Neural progenitor cell (in vitro differentiated cells): ENCODE data around the gene ADARB2. TPM values are rescaled to one million over a fixed set of nuclear protein-coding genes. Genes with fewer than 3 reads are reported as not detected.
"Not testable (repeated sequence)": the region's sequence is repeated elsewhere in the genome, so short reads cannot be mapped to it uniquely, and the experiment has no call there.

ENCODE experiments used
- DNase-seq: peaks from one replicate; pipeline ENCODE4 v3.0.0-alpha.2; 2016; ENCODE audit warnings: low spot score
- H2AFZ ChIP-seq: fragments of 200-600 bp; sonication (generic); replicated peaks from 2 replicates; pipeline ENCODE4 v1.6.1; 2016; ENCODE audit warnings: antibody characterized with exemption
- H3F3A ChIP-seq: fragments of 200-600 bp; sonication (generic); 2 replicates; pipeline ENCODE4 v1.6.1; 2016; ENCODE audit warnings: antibody characterized with exemption, low read depth
- H3K27ac ChIP-seq: fragments of 200-600 bp; sonication (generic); 2 replicates; pipeline ENCODE4 v1.5.1; 2016; ENCODE audit warnings: mild to moderate bottlenecking
- H3K27me3 ChIP-seq: fragments of 200-600 bp; sonication (generic); 2 replicates; pipeline ENCODE4 v1.6.1; 2016; ENCODE audit warnings: mild to moderate bottlenecking, moderate library complexity
- H3K36me3 ChIP-seq: fragments of 200-600 bp; sonication (generic); 2 replicates; pipeline ENCODE4 v1.5.1; 2016
- H3K4me1 ChIP-seq: fragments of 200-600 bp; sonication (generic); 2 replicates; pipeline ENCODE4 v1.6.1; 2016; ENCODE audit warnings: mixed run types
- H3K4me2 ChIP-seq: fragments of 200-600 bp; sonication (generic); 2 replicates; pipeline ENCODE4 v1.6.1; 2016
- H3K4me3 ChIP-seq: fragments of 200-600 bp; sonication (generic); 2 replicates; pipeline ENCODE4 v1.5.1; 2016
- H3K79me2 ChIP-seq: fragments of 200-600 bp; sonication (generic); 2 replicates; pipeline ENCODE4 v1.6.1; 2016; ENCODE audit warnings: low read depth
- H3K9ac ChIP-seq: fragments of 200-600 bp; sonication (generic); 2 replicates; pipeline ENCODE4 v1.6.1; 2016
- H3K9me3 ChIP-seq: fragments of 200-600 bp; sonication (generic); 2 replicates; pipeline ENCODE4 v1.5.1; 2016; ENCODE audit warnings: low read depth
- H4K20me1 ChIP-seq: fragments of 200-600 bp; sonication (generic); 2 replicates; pipeline ENCODE4 v1.6.1; 2016; ENCODE audit warnings: low read depth
- H3K27ac Mint-ChIP-seq: 3 replicates; pipeline ENCODE4 v1.8.0; 2021; ENCODE audit warnings: mixed read lengths
- H3K27me3 Mint-ChIP-seq: 2 replicates; pipeline ENCODE4 v1.8.0; 2022; ENCODE audit warnings: low read depth, mild to moderate bottlenecking, inconsistent platforms, moderate library complexity, mixed read lengths; ENCODE audit not compliant: insufficient read depth
- H3K36me3 Mint-ChIP-seq: 3 replicates; pipeline ENCODE4 v1.8.0; 2021; ENCODE audit warnings: mixed read lengths
- H3K4me1 Mint-ChIP-seq: 3 replicates; pipeline ENCODE4 v1.8.0; 2021; ENCODE audit warnings: mixed read lengths
- H3K4me3 Mint-ChIP-seq: 3 replicates; pipeline ENCODE4 v1.8.0; 2021; ENCODE audit warnings: mild to moderate bottlenecking, moderate library complexity, mixed read lengths
- H3K9me3 Mint-ChIP-seq: 3 replicates; pipeline ENCODE4 v1.8.0; 2020; ENCODE audit warnings: mixed read lengths
- CTCF ChIP-seq: fragments of 200-600 bp; sonication (generic); IDR thresholded peaks from 2 replicates; pipeline ENCODE4 v1.5.1; 2017; ENCODE audit warnings: antibody characterized with exemption, mild to moderate bottlenecking
- EZH2 ChIP-seq: fragments of 200-600 bp; sonication (generic); IDR thresholded peaks from 2 replicates; pipeline ENCODE4 v1.6.1; 2017; ENCODE audit warnings: antibody characterized with exemption, mild to moderate bottlenecking, moderate library complexity
- EZH2phosphoT487 ChIP-seq: fragments of 200-600 bp; sonication (generic); IDR thresholded peaks from 2 replicates; pipeline ENCODE4 v1.6.1; 2017; ENCODE audit warnings: antibody characterized with exemption
- total RNA-seq: library from RNA; depleted of rRNA; stranded (reverse); fragments of >200 nt; gene quantifications from 2 replicates; pipeline ENCODE4 v1.2.3, GENCODE V29; 2015; ENCODE audit warnings: low replicate concordance

The ADARB2 gene
- total RNA-seq, 1 donor from 2014 or later: not detected

GRCh38 chr10:1328981-1329614 is 408.2 kb downstream of the ADARB2 start:
- Histone ChIP-seq H3K27ac (no peak overlapping the region), H2AFZ (no peak overlapping the region), H3K4me3 (no peak overlapping the region), H3F3A (no peaks in the 10 kb centered on the region), H3K9me3 (no peaks in the 10 kb centered on the region), H3K79me2 (no peaks in the 10 kb centered on the region), H3K4me1 (no peaks in the 10 kb centered on the region), H3K4me2 (no peak overlapping the region), H3K27me3 (no peaks in the 10 kb centered on the region), H4K20me1 (no peaks in the 10 kb centered on the region), H3K36me3 (no peaks in the 10 kb centered on the region), H3K9ac (no peak overlapping the region)
- peaks cover 2% of the 10 kb centered on the region for H3K36me3 Mint-ChIP-seq
- DNase-seq: no peak
- peaks cover 3% of the 10 kb centered on the region for H3K9me3 Mint-ChIP-seq
- TF ChIP-seq CTCF (no peak), EZH2 (no peak)
- H3K4me1 Mint-ChIP-seq: peaks cover 10% of the 10 kb centered on the region
- H3K27ac Mint-ChIP-seq: no peak overlapping the region
- no peak overlapping the region for H3K4me3 Mint-ChIP-seq
- H3K27me3 Mint-ChIP-seq: peaks cover 3% of the 10 kb centered on the region

- H3K4me1 Mint-ChIP-seq: peaks cover 10% of the 10 kb centered on the region
Observed at GRCh38 chr10:1328161-1328823, 409.0 kb downstream of the ADARB2 start.

GRCh38 chr10:1327759-1328158 is 409.6 kb downstream of the ADARB2 start:
- Histone ChIP-seq H3K36me3 (no peaks in the 10 kb centered on the region), H3K9me3 (no peaks in the 10 kb centered on the region), H3K9ac (no peak overlapping the region), H3K79me2 (no peaks in the 10 kb centered on the region), H3K27me3 (no peaks in the 10 kb centered on the region), H3K4me1 (no peaks in the 10 kb centered on the region), H3K4me3 (no peak overlapping the region), H3F3A (no peaks in the 10 kb centered on the region), H3K27ac (no peak overlapping the region), H2AFZ (no peak overlapping the region), H3K4me2 (no peak overlapping the region), H4K20me1 (no peaks in the 10 kb centered on the region)
- peaks cover 3% of the 10 kb centered on the region for H3K9me3 Mint-ChIP-seq
- H3K27ac Mint-ChIP-seq: peak overlapping the region; percentile 85
- peak overlapping the region; percentile 6 for H3K4me3 Mint-ChIP-seq
- DNase-seq: no peak
- peaks cover 10% of the 10 kb centered on the region for H3K4me1 Mint-ChIP-seq
- H3K36me3 Mint-ChIP-seq: peaks cover 2% of the 10 kb centered on the region
- TF ChIP-seq CTCF (no peak), EZH2phosphoT487 (no peak)
- peaks cover 3% of the 10 kb centered on the region for H3K27me3 Mint-ChIP-seq

More at GRCh38 chr10:1328161-1328823, 409.0 kb downstream of the ADARB2 start:
- Mint-ChIP-seq H3K4me3 (peak overlapping the region; percentile 6), H3K36me3 (peaks cover 2% of the 10 kb centered on the region), H3K27ac (peak overlapping the region; percentile 85), H3K9me3 (peaks cover 3% of the 10 kb centered on the region), H3K27me3 (peaks cover 3% of the 10 kb centered on the region)
- Histone ChIP-seq H3K4me2 (no peak overlapping the region), H3K4me1 (no peaks in the 10 kb centered on the region), H4K20me1 (no peaks in the 10 kb centered on the region), H3K27ac (no peak overlapping the region), H3K4me3 (no peak overlapping the region), H2AFZ (no peak overlapping the region), H3K9me3 (no peaks in the 10 kb centered on the region), H3K79me2 (no peaks in the 10 kb centered on the region), H3K9ac (no peak overlapping the region), H3K27me3 (no peaks in the 10 kb centered on the region), H3K36me3 (no peaks in the 10 kb centered on the region), H3F3A (no peaks in the 10 kb centered on the region)
- DNase-seq: no peak
- TF ChIP-seq CTCF: no peak
- no peak for TF ChIP-seq EZH2phosphoT487

- not testable (repeated sequence) for H3K4me3 Mint-ChIP-seq, H3K27me3 ChIP-seq, H3K9me3 Mint-ChIP-seq, H3K4me2 ChIP-seq, H3K27me3 Mint-ChIP-seq, H3K36me3 ChIP-seq, H3K9me3 ChIP-seq, H3K4me1 ChIP-seq, H3K9ac ChIP-seq, DNase-seq, H3K79me2 ChIP-seq, H4K20me1 ChIP-seq, H3K27ac Mint-ChIP-seq, H3F3A ChIP-seq, H3K36me3 Mint-ChIP-seq, H2AFZ ChIP-seq, H3K4me3 ChIP-seq, H3K27ac ChIP-seq
- peaks cover 10% of the 10 kb centered on the region for H3K4me1 Mint-ChIP-seq
Observed at GRCh38 chr10:1326514-1326913, 410.8 kb downstream of the ADARB2 start.
